Lung (tissue), 12 donors: ENCODE measurements around the gene CCNL2. TPM values are rescaled to one million over a fixed set of nuclear protein-coding genes. Genes with fewer than 3 reads are reported as not detected.

Experiments
- ATAC-seq: fragments of 200-7000 bp; cut with Tn5 transposase; one replicate; pipeline ENCODE4 v1.9.1; 2020; ENCODE audit warnings: moderate number of reproducible peaks; ENCODE audit not compliant: insufficient read depth, low FRiP score
- DNase-seq, 3 donors: peaks; one replicate each; pipeline ENCODE4 v3.0.0-alpha.2; 2013 to 2017
- H3K27ac ChIP-seq, 2 donors: one replicate each; pipeline ENCODE4 v1.5.1; 2013; ENCODE audit warnings: mild to moderate bottlenecking in 2 of 2, moderate library complexity in 2 of 2, control low read depth in 1 of 2, inconsistent platforms in 1 of 2, low read depth in 1 of 2, low read length in 1 of 2
- H3K27me3 ChIP-seq, 3 donors: one replicate each; pipeline ENCODE4 v1.5.1; 2013; ENCODE audit warnings: low read length in 2 of 3; ENCODE audit not compliant: control insufficient read depth in 3 of 3, insufficient read depth in 3 of 3
- H3K36me3 ChIP-seq, 4 donors: one replicate each; pipeline ENCODE4 v1.5.1; 2013; ENCODE audit warnings: low read length in 4 of 4, mild to moderate bottlenecking in 1 of 4, moderate library complexity in 1 of 4; ENCODE audit not compliant: control insufficient read depth in 4 of 4, insufficient read depth in 4 of 4
- H3K4me1 ChIP-seq, 5 donors: one replicate each; pipeline ENCODE4 v1.5.1; 2013; ENCODE audit warnings: low read length in 5 of 5, mild to moderate bottlenecking in 2 of 5, moderate library complexity in 1 of 5; ENCODE audit not compliant: control insufficient read depth in 5 of 5, insufficient read depth in 5 of 5
- H3K4me3 ChIP-seq: one replicate; pipeline ENCODE4 v1.5.1; 2013; ENCODE audit warnings: mild to moderate bottlenecking, control low read depth, moderate library complexity
- H3K9ac ChIP-seq, 2 donors: one replicate each; pipeline ENCODE4 v1.5.1; 2013; ENCODE audit warnings: low read length in 2 of 2, control low read depth in 1 of 2; ENCODE audit not compliant: insufficient read depth in 1 of 2
- H3K9me3 ChIP-seq, 4 donors: one replicate each; pipeline ENCODE4 v1.5.1; 2013; ENCODE audit warnings: low read length in 3 of 4, mild to moderate bottlenecking in 1 of 4, moderate library complexity in 1 of 4; ENCODE audit not compliant: control insufficient read depth in 4 of 4, insufficient read depth in 3 of 4
- CTCF ChIP-seq: IDR thresholded peaks from 2 replicates; pipeline ENCODE4 v1.5.1; 2012; ENCODE audit warnings: mild to moderate bottlenecking; ENCODE audit errors: control extremely low read depth, extremely low read depth
- WGBS, 2 donors: extraction: QIAGEN DNeasy Blood & Tissue Kit; methylation state at CpG; one replicate each; pipeline ENCODE4 v1.1.7; 2013; 5-methylcytosine and 5-hydroxymethylcytosine counted together
- polyA plus RNA-seq, 2 donors: library from polyadenylated mRNA; stranded (reverse); fragments of 200-250 nt; gene quantifications; one replicate each; pipeline ENCODE4 v1.2.1, GENCODE V29; 2013
- total RNA-seq, 2 donors: library from RNA; depleted of rRNA in 1 of 2; stranded (reverse); fragments of >200 nt in 1 of 2; gene quantifications; one replicate each; pipeline ENCODE4 v1.2.1, GENCODE V29; 2014 to 2021
- donor health status: control.
- donor health status: control.
- donor health status: Bipolar disorder and iron deficiency.
- donor health status: healthy.
- donor health status: DM: yes; HTN: yes; CAD: no.

The CCNL2 gene
- total and polyA plus RNA-seq, 4 donors: 97.9 to 385 (median 193) TPM

DNA sequence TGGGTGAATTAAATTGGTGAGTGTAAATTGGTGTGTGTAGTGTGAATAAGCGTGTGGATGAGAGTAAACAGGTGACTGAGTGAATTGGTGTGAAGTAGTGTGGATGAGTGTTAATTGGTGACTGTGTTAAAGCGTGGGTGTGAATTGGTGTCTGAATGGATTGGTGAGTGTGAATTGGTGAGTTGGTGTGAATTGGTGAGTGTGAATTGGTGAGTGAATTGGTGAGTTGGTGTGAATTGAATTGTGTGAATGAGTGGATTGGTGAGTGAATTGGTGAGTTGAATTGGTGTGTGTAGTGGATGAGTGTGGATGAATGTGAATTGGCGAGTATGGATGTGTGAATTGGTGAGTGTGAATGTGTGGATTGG lies 32.5 kb downstream of the CCNL2 start:
- no peak overlapping the region for H3K9ac ChIP-seq
- no peak overlapping the region for H3K4me3 ChIP-seq
- H3K27ac ChIP-seq: no peak overlapping the region
- TF ChIP-seq CTCF: no peak
- H3K27me3 ChIP-seq: no peaks in the 10 kb centered on the region
- peaks cover 0 to 6% (median 3%) of the 10 kb centered on the region in 5 donors for H3K4me1 ChIP-seq
- peak in 1 of 3 donors; percentile 49 for DNase-seq
- WGBS, 2 donors: 97% methylated on average over 3 of the region's 3 CpGs
- H3K36me3 ChIP-seq: no peaks in the 10 kb centered on the region
- no peaks in the 10 kb centered on the region for H3K9me3 ChIP-seq
- no peak for ATAC-seq

- DNase-seq (no peak), ATAC-seq (no peak)
- WGBS, 2 donors: 84 to 85% methylated on average over 10 of the region's 10 CpGs
- TF ChIP-seq CTCF: no peak
- Histone ChIP-seq H3K27me3 (no peaks in the 10 kb centered on the region), H3K36me3 (no peaks in the 10 kb centered on the region), H3K9ac (no peak overlapping the region), H3K9me3 (no peaks in the 10 kb centered on the region), H3K4me1 (peaks cover 0 to 10% (median 0%) of the 10 kb centered on the region in 5 donors), H3K27ac (no peak overlapping the region), H3K4me3 (no peak overlapping the region)
These were observed 33.0 kb downstream of the CCNL2 start for GRCh38 chr1:1365875-1366698.

GRCh38 chr1:1364266-1364665 lies 34.9 kb downstream of the CCNL2 start:
- Histone ChIP-seq H3K4me3 (no peak overlapping the region), H3K9me3 (peaks cover 0 to 3% (median 0%) of the 10 kb centered on the region in 4 donors), H3K9ac (no peak overlapping the region), H3K27me3 (peaks cover 0 to 4% (median 0%) of the 10 kb centered on the region in 3 donors), H3K4me1 (peaks cover 0 to 26% (median 11%) of the 10 kb centered on the region in 5 donors), H3K36me3 (no peaks in the 10 kb centered on the region), H3K27ac (no peak overlapping the region)
- DNase-seq (no peak), ATAC-seq (no peak)
- TF ChIP-seq CTCF: no peak
- 82 to 84% methylated on average over 14 of the region's 14 CpGs for WGBS, 2 donors
